ENCODE measurements around the gene UGT3A2. TPM values are rescaled to one million over a fixed set of nuclear protein-coding genes. Genes with fewer than 3 reads are reported as not detected.

Gene UGT3A2
- total and polyA plus RNA-seq, 7 donors, result 0.07 to 0.68 TPM; not detected in 5

DNA sequence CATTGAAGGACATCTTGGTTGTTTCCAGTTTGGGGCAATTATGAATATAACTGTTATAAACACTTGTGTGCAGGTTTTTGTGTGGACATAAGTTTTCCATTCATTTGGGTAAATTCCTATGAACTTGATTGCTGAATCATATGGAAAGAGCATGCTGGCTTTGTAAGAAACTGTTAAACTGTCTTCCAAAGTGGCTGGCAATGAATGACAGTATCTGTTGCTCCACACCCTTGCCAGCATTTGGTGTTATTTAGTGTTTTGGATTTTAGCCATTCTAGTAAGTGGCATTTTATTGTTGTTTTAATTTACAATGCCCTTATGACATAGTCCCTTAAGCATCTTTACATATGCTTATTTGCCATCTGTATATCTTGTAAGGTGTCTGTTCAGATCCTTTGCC lies 29.8 kb upstream of the UGT3A2 start:
- no peaks in the 10 kb centered on the region for H3K27me3 ChIP-seq
- H3K4me3 ChIP-seq, result no peak overlapping the region
- no peaks in the 10 kb centered on the region for H3K4me1 ChIP-seq
- no peaks in the 10 kb centered on the region for H3K36me3 ChIP-seq
- H3K9me3 ChIP-seq, result no peaks in the 10 kb centered on the region
- TF ChIP-seq CTCF (IDR thresholded peaks at IDR 0.05) (no peak), POLR2A (IDR thresholded peaks at IDR 0.05) (no peak), EP300 (IDR thresholded peaks at IDR 0.05) (no peak), POLR2AphosphoS5 (IDR thresholded peaks at IDR 0.05) (no peak)
- no peak for DNase-seq
- intact Hi-C loops (cut with DNase I), result no loop called here
- H3K27ac ChIP-seq, result no peak overlapping the region

- Histone ChIP-seq H3K27ac (no peak overlapping the region), H3K36me3 (no peaks in the 10 kb centered on the region), H3K4me1 (no peaks in the 10 kb centered on the region), H3K27me3 (no peaks in the 10 kb centered on the region), H3K9me3 (no peaks in the 10 kb centered on the region), H3K4me3 (no peak overlapping the region)
- 56 to 65% methylated on average over 2 of the region's 2 CpGs for WGBS, 2 donors
- no peak for DNase-seq
- TF ChIP-seq EP300 (IDR thresholded peaks at IDR 0.05) (no peak), POLR2A (IDR thresholded peaks at IDR 0.05) (no peak), POLR2AphosphoS5 (IDR thresholded peaks at IDR 0.05) (no peak)
- intact Hi-C loops (cut with DNase I), result no loop called here
Observed at GRCh38 chr5:36089989-36090388, 23.3 kb upstream of the UGT3A2 start.

DNA sequence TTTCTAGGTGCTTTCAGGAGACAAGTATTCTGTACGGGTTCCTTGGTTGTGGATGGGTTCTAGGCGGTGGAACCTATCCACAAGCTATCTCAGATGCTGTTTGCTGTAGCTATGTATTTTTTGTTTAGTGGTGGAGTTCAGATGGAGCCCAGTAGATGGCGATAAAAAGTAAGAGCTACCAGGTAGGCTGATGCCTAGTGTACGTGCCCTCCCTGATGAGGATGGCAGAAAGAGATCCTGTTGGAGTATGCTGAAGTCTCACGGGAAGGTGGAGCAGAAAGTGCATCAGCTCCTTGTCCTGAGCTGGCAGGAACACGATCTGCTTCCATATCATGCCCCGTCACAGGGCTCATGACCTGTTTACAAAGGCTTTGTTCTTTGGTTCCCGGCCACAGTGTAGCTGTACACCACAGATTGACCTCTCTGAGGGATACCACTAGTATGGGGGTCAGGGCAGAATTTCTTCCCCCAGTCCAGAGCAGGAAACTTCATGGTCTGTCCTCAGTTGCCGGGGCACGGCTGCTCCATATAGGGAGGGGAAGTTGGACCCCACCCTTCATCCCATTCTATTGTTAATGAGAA lies 12.6 kb upstream of the UGT3A2 start:
- intact Hi-C loops (cut with DNase I), result no loop called here
- no peaks in the 10 kb centered on the region for H3K27me3 ChIP-seq
- TF ChIP-seq POLR2AphosphoS5 (IDR thresholded peaks at IDR 0.05) (no peak), EP300 (IDR thresholded peaks at IDR 0.05) (no peak), CTCF (IDR thresholded peaks at IDR 0.05) (peak in 1 of 4 experiments; percentile 36), POLR2A (IDR thresholded peaks at IDR 0.05) (no peak)
- H3K27ac ChIP-seq, result no peak overlapping the region
- no peak for DNase-seq
- H3K4me3 ChIP-seq, result no peak overlapping the region
- no peaks in the 10 kb centered on the region for H3K4me1 ChIP-seq
- no peaks in the 10 kb centered on the region for H3K36me3 ChIP-seq
- no peaks in the 10 kb centered on the region for H3K9me3 ChIP-seq
- 20 to 31% methylated on average over 10 of the region's 10 CpGs for WGBS, 2 donors

DNA sequence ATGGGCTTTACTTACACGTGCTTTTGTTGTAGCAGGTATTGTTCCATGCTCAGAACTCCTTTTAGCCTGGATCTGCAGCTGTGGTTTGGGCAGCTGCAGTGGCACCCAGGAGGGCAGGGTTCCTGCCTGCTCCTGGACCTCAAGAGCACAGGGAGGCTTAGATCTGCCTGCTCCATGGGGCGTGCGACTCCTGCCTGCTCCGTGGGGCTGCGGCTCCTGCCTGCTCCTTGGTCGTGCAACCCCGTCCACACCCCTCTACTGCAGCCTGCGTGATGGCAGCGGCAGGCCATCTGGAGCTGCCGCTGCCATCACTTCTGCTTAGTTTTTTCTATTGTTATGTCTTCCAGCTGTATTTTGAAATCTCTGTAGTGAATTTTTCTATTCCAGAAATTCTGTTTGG lies 11.7 kb upstream of the UGT3A2 start:
- intact Hi-C loops (cut with DNase I), result no loop called here
- Histone ChIP-seq H3K9me3 (no peaks in the 10 kb centered on the region), H3K27me3 (no peaks in the 10 kb centered on the region), H3K27ac (no peak overlapping the region), H3K4me3 (no peak overlapping the region), H3K36me3 (no peaks in the 10 kb centered on the region), H3K4me1 (no peaks in the 10 kb centered on the region)
- no peak for DNase-seq
- TF ChIP-seq EP300 (IDR thresholded peaks at IDR 0.05) (no peak), POLR2A (IDR thresholded peaks at IDR 0.05) (no peak), POLR2AphosphoS5 (IDR thresholded peaks at IDR 0.05) (no peak)
- 71 to 78% methylated on average over 10 of the region's 10 CpGs for WGBS, 2 donors

- H3K36me3 ChIP-seq, result no peaks in the 10 kb centered on the region
Observed at GRCh38 chr5:36073595-36074216, 7.0 kb upstream of the UGT3A2 start.

More at GRCh38 chr5:36073595-36074216, 7.0 kb upstream of the UGT3A2 start:
- H3K9me3 ChIP-seq, result no peaks in the 10 kb centered on the region
- no peak overlapping the region for H3K27ac ChIP-seq
- no peaks in the 10 kb centered on the region for H3K4me1 ChIP-seq
- intact Hi-C loops (cut with DNase I), result no loop called here
- TF ChIP-seq POLR2AphosphoS5 (IDR thresholded peaks at IDR 0.05) (no peak), EP300 (IDR thresholded peaks at IDR 0.05) (no peak), POLR2A (IDR thresholded peaks at IDR 0.05) (no peak), CTCF (IDR thresholded peaks at IDR 0.05) (no peak)
- H3K4me3 ChIP-seq, result no peak overlapping the region
- no peaks in the 10 kb centered on the region for H3K27me3 ChIP-seq
- DNase-seq, result no peak
- 55 to 78% methylated on average over 3 of the region's 3 CpGs for WGBS, 2 donors

All from sigmoid colon (tissue), 7 donors.